Peyer's patch (tissue), 4 donors: ENCODE results near the gene CNN2.

Experiments used
- CTCF ChIP-seq, 6 experiments: fragments of 450-650 bp in 4 of 6; fragments of 200-600 bp in 2 of 6; sonication (generic) in 1 of 6; IDR thresholded peaks; one replicate each; pipeline ENCODE4 v1.5.1; 2017 to 2019; ENCODE audit warnings: antibody characterized with exemption in 6 of 6, mild to moderate bottlenecking in 3 of 6, moderate library complexity in 1 of 6
- POLR2A ChIP-seq, 2 donors: fragments of 450-650 bp; IDR thresholded peaks; one replicate each; pipeline ENCODE4 v1.5.1; 2017; ENCODE audit warnings: antibody characterized with exemption in 2 of 2, mild to moderate bottlenecking in 2 of 2, moderate library complexity in 2 of 2

- no peak for TF ChIP-seq CTCF (IDR thresholded peaks at IDR 0.05)
- TF ChIP-seq POLR2A (IDR thresholded peaks at IDR 0.05): no peak
Observed at GRCh38 chr19:1070576-1070930, 44.1 kb downstream of the CNN2 start.
